Prostate gland (tissue), 2 donors: ENCODE results near the gene CADM4. TPM values are rescaled to one million over a fixed set of nuclear protein-coding genes. Genes with fewer than 3 reads are reported as not detected.

Experiments used
- DNase-seq: peaks from one replicate; pipeline ENCODE4 v3.0.0-alpha.2; 2019; ENCODE audit warnings: low spot score
- H3K27ac ChIP-seq, 2 donors: fragments of 200-600 bp; sonication (generic); 2 replicates each; pipeline ENCODE4 v1.5.1; 2017 to 2019
- H3K27me3 ChIP-seq: fragments of 200-600 bp; sonication (generic); replicated peaks from 2 replicates; pipeline ENCODE4 v1.5.1; 2019; ENCODE audit not compliant: insufficient read depth
- H3K36me3 ChIP-seq, 2 donors: fragments of 200-600 bp; sonication (generic); 1 replicate in 1 of 2; 2 replicates in 1 of 2; pipeline versions ENCODE4 v1.5.1 to v1.8.1; 2017 to 2019
- H3K4me1 ChIP-seq: fragments of 200-600 bp; sonication (generic); replicated peaks from 2 replicates; pipeline ENCODE4 v1.5.1; 2019
- H3K4me3 ChIP-seq, 2 donors: fragments of 200-600 bp; sonication (generic); 2 replicates each; pipeline ENCODE4 v1.5.1; 2017 to 2019
- H3K9me3 ChIP-seq: fragments of 200-600 bp; sonication (generic); 2 replicates; pipeline ENCODE4 v1.5.1; 2017
- POLR2A ChIP-seq: fragments of 450-650 bp; IDR thresholded peaks from one replicate; pipeline ENCODE4 v1.6.1; 2016; ENCODE audit warnings: antibody characterized with exemption, mild to moderate bottlenecking
- POLR2AphosphoS5 ChIP-seq: sonication (generic); formaldehyde crosslinking; IDR thresholded peaks from one replicate; pipeline ENCODE4 v1.6.1; 2017; ENCODE audit warnings: antibody characterized with exemption
- WGBS: methylation state at CpG from one replicate; pipeline ENCODE4 v1.1.5; 2018; 5-methylcytosine and 5-hydroxymethylcytosine counted together
- intact Hi-C: fragments of 100-400 bp; cut with DNase I; formaldehyde crosslinking; loops from one replicate; pipeline ENCODE4 v1.14.2; 2022
- total RNA-seq, 2 donors: library from RNA; depleted of rRNA; stranded (reverse); fragments of >200 nt; gene quantifications; one replicate each; pipeline ENCODE4 v1.1.0, GENCODE V29; 2016
- TF ChIP-seq, protein P1 (sequence below), 4 experiments: fragments of 200-600 bp in 2 of 4; fragments of 450-650 bp in 2 of 4; sonication (generic) in 2 of 4; IDR thresholded peaks; 1 replicate in 3 of 4; 2 replicates in 1 of 4; pipeline ENCODE4 v1.5.1; 2016 to 2019; ENCODE audit warnings: antibody characterized with exemption in 4 of 4, mild to moderate bottlenecking in 2 of 4, moderate library complexity in 2 of 4

CADM4 gene
- total RNA-seq, 2 donors from 2014 or later = 21.1 to 49.4 TPM

DNA sequence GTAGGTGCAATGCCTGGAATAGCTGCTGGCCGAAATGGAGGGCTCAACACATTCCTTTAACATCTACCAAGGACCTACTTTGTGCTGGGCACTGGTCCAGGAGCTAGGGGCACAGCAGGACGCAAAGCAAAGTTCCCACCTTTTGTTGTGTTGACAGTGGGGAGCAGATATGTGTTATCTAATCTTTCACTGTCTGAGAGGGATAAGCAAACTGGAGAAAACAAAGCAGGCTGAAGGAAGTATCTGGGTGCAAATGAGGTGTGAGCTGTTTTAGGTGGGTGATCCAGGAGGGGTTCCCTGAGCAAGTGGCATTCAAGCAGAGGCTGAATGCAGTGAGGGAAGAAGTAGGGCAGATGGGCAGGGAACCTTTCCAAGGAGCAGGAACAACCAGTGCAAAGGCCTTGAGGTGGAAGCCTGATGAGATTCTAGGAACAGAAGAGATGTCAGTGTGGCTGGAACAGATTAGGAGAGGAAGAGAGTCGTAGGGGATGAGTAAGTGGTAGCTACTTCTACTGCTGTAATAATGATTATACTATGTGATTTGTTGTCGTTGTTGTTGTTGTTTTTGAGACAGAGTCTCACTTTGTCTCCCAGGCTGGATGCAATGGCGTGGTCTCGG is 32.5 kb upstream of the CADM4 start:
- no peaks in the 10 kb centered on the region for H3K36me3 ChIP-seq
- H3K4me1 ChIP-seq = peaks cover 5% of the 10 kb centered on the region
- intact Hi-C loops = no loop called here
- H3K27me3 ChIP-seq = no peaks in the 10 kb centered on the region
- H3K4me3 ChIP-seq = no peak overlapping the region
- TF ChIP-seq POLR2A (no peak), POLR2AphosphoS5 (no peak)
- TF ChIP-seq, protein P1, sequence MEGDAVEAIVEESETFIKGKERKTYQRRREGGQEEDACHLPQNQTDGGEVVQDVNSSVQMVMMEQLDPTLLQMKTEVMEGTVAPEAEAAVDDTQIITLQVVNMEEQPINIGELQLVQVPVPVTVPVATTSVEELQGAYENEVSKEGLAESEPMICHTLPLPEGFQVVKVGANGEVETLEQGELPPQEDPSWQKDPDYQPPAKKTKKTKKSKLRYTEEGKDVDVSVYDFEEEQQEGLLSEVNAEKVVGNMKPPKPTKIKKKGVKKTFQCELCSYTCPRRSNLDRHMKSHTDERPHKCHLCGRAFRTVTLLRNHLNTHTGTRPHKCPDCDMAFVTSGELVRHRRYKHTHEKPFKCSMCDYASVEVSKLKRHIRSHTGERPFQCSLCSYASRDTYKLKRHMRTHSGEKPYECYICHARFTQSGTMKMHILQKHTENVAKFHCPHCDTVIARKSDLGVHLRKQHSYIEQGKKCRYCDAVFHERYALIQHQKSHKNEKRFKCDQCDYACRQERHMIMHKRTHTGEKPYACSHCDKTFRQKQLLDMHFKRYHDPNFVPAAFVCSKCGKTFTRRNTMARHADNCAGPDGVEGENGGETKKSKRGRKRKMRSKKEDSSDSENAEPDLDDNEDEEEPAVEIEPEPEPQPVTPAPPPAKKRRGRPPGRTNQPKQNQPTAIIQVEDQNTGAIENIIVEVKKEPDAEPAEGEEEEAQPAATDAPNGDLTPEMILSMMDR (IDR thresholded peaks at IDR 0.05) = no peak
- 40% methylated on average over 4 of the region's 6 CpGs for WGBS
- DNase-seq = no peak
- no peak overlapping the region for H3K27ac ChIP-seq
- H3K9me3 ChIP-seq = no peaks in the 10 kb centered on the region

DNA sequence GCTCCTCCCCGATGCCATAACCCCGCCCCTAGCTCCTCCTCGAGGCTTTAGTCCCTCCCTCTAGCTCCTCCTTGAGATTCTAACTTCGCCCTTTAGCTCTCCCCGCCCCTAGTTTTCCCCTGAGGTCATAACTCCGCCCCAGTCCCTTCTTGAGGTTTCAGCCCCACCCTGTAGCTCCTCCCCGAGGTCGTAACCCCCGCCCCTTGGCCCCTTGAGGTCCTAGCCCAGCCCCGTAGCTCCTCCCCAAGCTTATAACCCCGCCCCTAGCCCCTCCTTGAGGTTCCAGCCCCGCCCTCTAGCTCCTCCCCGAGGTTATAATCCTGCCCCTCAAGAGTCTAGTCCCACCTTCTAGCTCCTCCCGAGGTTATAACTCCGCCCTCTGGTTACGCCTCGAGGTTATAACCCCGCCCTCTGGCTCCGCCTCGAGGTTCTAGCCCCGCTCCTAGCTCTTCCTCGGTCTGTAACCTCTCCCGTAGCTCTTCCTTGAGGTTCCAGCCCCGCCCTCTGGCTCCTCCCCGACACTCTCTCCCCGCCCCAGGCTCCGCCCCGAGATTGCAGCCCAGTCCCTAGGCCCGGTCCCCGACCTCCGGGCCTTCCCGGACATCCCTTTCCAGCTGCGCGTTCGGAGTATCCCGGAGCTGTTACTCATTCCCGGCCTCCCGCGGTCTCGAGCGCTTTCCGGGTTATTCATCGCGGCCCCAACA is 28.9 kb upstream of the CADM4 start:
- peaks cover 5% of the 10 kb centered on the region for H3K4me1 ChIP-seq
- no peaks in the 10 kb centered on the region for H3K9me3 ChIP-seq
- intact Hi-C loops = no loop called here
- H3K27me3 ChIP-seq = no peaks in the 10 kb centered on the region
- no peaks in the 10 kb centered on the region for H3K36me3 ChIP-seq
- peak overlapping the region; percentile 87 to 92 for H3K27ac ChIP-seq
- H3K4me3 ChIP-seq = peak overlapping the region; percentile 43 to 47
- TF ChIP-seq, protein P1 (IDR thresholded peaks at IDR 0.05) = no peak
- TF ChIP-seq POLR2AphosphoS5 (peak; percentile 81), POLR2A (peak; percentile 92)
- WGBS = 1% methylated on average over 44 of the region's 44 CpGs
- peak; percentile 97 for DNase-seq

DNA sequence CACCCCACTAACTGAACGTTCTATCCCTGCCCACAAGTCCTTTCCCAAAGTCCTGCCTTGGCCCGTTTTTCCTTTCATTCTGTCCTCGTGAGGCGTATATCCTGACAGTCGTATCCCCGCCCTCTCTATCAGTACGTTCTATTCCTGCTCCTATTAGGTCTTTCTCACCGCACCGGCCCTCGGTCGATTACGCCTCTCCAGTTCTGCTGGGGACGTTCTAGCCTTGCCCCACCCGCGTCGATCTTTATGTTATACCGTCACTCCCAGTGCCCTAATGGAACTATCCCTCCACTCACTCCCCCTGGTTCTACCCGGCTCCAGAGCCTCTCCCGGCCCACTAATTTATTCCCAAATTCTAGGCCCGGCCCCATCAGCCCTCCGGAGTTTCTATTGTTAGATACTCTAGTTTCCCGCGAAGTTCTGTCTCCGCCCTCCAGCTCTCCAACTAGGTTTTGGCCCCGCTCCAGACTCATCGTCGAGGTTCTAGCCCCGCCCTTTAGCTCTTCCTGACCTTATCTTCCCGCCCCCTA is 28.3 kb upstream of the CADM4 start:
- Histone ChIP-seq H3K27ac (peak overlapping the region; percentile 87 to 92), H3K36me3 (no peaks in the 10 kb centered on the region), H3K4me3 (peak overlapping the region; percentile 43 to 47), H3K4me1 (peaks cover 5% of the 10 kb centered on the region), H3K9me3 (no peaks in the 10 kb centered on the region), H3K27me3 (no peaks in the 10 kb centered on the region)
- intact Hi-C loops = no loop called here
- no peak for TF ChIP-seq POLR2AphosphoS5
- no peak for DNase-seq
- 10% methylated on average over 29 of the region's 29 CpGs for WGBS

DNA sequence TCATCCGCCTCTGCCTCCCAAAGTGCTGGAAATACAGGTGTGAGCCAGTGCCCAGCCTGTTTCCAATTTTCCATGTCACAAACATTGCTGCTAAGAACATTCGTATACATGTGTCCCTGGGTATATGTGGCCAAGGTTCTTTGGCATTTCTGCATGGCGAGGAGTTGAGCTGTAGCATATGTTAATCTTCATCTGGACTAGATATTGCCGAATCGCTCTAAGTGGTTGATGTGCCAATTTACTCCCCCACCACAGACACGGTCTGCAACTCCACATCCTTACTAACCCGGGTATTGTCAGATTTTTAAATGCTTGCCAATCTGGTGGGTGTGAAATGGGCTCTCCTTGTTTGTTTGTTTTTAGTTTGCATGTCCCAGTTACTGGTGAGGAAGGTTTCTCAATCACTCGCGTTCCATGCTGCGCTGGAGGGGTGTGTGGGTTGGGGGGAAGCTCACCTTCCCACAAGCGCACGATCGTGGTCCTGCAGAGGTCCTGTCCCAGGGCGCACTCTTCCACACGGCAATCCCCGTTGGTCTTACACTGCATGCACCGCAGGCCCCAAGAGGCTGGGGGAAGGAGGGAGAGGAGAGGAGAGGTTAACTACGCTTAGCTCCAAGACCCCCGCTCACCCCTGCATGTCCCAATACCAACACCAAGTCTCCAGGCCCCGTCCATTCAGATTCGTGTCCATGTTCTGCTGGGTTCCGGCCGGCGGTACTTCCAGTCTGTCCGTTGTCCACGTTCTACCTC is 27.7 kb upstream of the CADM4 start:
- no peak for DNase-seq
- Histone ChIP-seq H3K9me3 (no peaks in the 10 kb centered on the region), H3K27ac (peak overlapping the region; percentile 87 to 92), H3K4me1 (peaks cover 5% of the 10 kb centered on the region), H3K4me3 (peak overlapping the region; percentile 43 to 47), H3K36me3 (no peaks in the 10 kb centered on the region), H3K27me3 (no peaks in the 10 kb centered on the region)
- intact Hi-C loops = no loop called here
- TF ChIP-seq POLR2AphosphoS5 (no peak), POLR2A (no peak)
- TF ChIP-seq, protein P1 (IDR thresholded peaks at IDR 0.05) = no peak
- 60% methylated on average over 26 of the region's 26 CpGs for WGBS

DNA sequence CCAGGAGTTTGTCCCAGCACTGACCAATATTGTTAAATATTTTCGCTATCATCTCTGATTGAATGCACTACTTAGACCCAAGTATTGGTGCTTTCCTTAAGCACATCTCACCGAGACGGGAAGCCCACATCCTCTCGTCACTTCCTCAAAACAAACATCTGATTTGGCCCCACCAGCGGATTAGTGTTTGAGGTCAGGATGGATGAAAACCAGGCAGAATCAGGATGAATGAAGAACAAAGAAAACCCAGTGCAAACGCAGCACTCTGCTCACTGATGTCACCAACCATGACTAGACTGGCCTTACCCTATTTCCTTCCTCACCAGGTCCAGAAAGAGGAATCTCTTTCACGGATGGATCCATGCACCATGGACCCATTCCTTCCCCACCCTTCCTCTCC is 24.4 kb upstream of the CADM4 start:
- Histone ChIP-seq H3K27ac (no peak overlapping the region), H3K4me1 (peaks cover 5% of the 10 kb centered on the region), H3K4me3 (no peak overlapping the region), H3K27me3 (no peaks in the 10 kb centered on the region), H3K9me3 (no peaks in the 10 kb centered on the region), H3K36me3 (no peaks in the 10 kb centered on the region)
- intact Hi-C loops = no loop called here
- 70% methylated on average over 7 of the region's 7 CpGs for WGBS
- DNase-seq = no peak
- TF ChIP-seq, protein P1 (IDR thresholded peaks at IDR 0.05) = no peak
- no peak for TF ChIP-seq POLR2AphosphoS5
- TF ChIP-seq POLR2A = no peak
